Type B pancreatic cell (in vitro differentiated cells): ENCODE data around the gene LGALSL. TPM values are rescaled to one million over a fixed set of nuclear protein-coding genes. Genes with fewer than 3 reads are reported as not detected.

Source experiments
- DNase-seq: peaks from one replicate; pipeline ENCODE4 v3.0.0; 2021; ENCODE audit warnings: mixed read lengths; ENCODE audit not compliant: unreplicated experiment; ENCODE audit errors: extremely low spot score
- H3K27ac Mint-ChIP-seq: 2 replicates; pipeline ENCODE4 v1.8.0; 2021; ENCODE audit warnings: mild to moderate bottlenecking, mixed read lengths
- H3K27me3 Mint-ChIP-seq: 2 replicates; pipeline ENCODE4 v1.8.0; 2021; ENCODE audit warnings: mixed read lengths
- H3K36me3 Mint-ChIP-seq: 2 replicates; pipeline ENCODE4 v1.8.0; 2021; ENCODE audit warnings: mixed read lengths
- H3K4me1 Mint-ChIP-seq: one replicate; pipeline ENCODE4 v1.8.0; 2021; ENCODE audit warnings: mixed read lengths; ENCODE audit not compliant: unreplicated experiment
- H3K4me3 Mint-ChIP-seq: 2 replicates; pipeline ENCODE4 v1.8.0; 2021; ENCODE audit warnings: mild to moderate bottlenecking, mixed read lengths
- H3K9me3 Mint-ChIP-seq: 2 replicates; pipeline ENCODE4 v1.8.0; 2021; ENCODE audit warnings: mixed read lengths
- total RNA-seq: library from RNA; stranded (reverse); gene quantifications from 2 replicates; pipeline ENCODE4 v1.2.1, GENCODE V29; 2021; ENCODE audit warnings: low replicate concordance
- TF ChIP-seq, protein P1 (sequence below): fragments of 200-600 bp; sonication (generic); conservative IDR thresholded peaks from 2 replicates; pipeline ENCODE4 v1.5.0; 2021; ENCODE audit warnings: antibody characterized with exemption, mild to moderate bottlenecking

LGALSL gene
- total RNA-seq, 1 donor from 2014 or later, result 19.2 TPM

DNA sequence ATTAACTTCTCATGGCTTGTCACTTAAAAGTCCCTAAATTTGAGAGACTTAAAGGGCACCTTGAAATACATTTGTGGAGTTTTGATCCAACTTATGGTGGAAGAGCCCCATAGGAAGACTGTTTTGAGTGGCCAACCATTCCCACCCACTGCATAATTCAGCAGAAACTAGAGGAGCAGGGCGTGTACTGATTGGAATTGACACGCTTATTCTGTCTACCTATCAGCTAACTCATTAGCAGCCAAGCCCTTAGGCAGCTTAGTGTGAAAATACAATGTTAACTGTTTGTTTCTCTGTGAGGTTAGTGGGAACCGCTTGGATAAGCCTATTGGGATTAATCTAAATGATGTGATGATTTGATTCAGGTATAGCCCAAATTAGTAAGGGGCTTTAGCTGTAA lies 6.4 kb downstream of the LGALSL start:
- DNase-seq, result no peak
- no peaks in the 10 kb centered on the region for H3K9me3 Mint-ChIP-seq
- peaks cover 12% of the 10 kb centered on the region for H3K4me1 Mint-ChIP-seq
- no peak overlapping the region for H3K4me3 Mint-ChIP-seq
- H3K36me3 Mint-ChIP-seq, result peaks cover 26% of the 10 kb centered on the region
- no peaks in the 10 kb centered on the region for H3K27me3 Mint-ChIP-seq
- TF ChIP-seq, protein P1, sequence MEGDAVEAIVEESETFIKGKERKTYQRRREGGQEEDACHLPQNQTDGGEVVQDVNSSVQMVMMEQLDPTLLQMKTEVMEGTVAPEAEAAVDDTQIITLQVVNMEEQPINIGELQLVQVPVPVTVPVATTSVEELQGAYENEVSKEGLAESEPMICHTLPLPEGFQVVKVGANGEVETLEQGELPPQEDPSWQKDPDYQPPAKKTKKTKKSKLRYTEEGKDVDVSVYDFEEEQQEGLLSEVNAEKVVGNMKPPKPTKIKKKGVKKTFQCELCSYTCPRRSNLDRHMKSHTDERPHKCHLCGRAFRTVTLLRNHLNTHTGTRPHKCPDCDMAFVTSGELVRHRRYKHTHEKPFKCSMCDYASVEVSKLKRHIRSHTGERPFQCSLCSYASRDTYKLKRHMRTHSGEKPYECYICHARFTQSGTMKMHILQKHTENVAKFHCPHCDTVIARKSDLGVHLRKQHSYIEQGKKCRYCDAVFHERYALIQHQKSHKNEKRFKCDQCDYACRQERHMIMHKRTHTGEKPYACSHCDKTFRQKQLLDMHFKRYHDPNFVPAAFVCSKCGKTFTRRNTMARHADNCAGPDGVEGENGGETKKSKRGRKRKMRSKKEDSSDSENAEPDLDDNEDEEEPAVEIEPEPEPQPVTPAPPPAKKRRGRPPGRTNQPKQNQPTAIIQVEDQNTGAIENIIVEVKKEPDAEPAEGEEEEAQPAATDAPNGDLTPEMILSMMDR, result no peak
- no peak overlapping the region for H3K27ac Mint-ChIP-seq

- Mint-ChIP-seq H3K36me3 (peaks cover 17% of the 10 kb centered on the region), H3K4me3 (no peak overlapping the region), H3K9me3 (no peaks in the 10 kb centered on the region), H3K4me1 (peaks cover 11% of the 10 kb centered on the region), H3K27ac (no peak overlapping the region), H3K27me3 (no peaks in the 10 kb centered on the region)
- TF ChIP-seq, protein P1, result no peak
- no peak for DNase-seq
Measured at GRCh38 chr2:64461271-64462058, 7.5 kb downstream of the LGALSL start.

GRCh38 chr2:64462171-64462570 lies 8.2 kb downstream of the LGALSL start:
- H3K27ac Mint-ChIP-seq, result peak overlapping the region; percentile 19
- DNase-seq, result no peak
- TF ChIP-seq, protein P1, result no peak
- no peak overlapping the region for H3K4me3 Mint-ChIP-seq
- H3K27me3 Mint-ChIP-seq, result no peaks in the 10 kb centered on the region
- H3K9me3 Mint-ChIP-seq, result no peaks in the 10 kb centered on the region
- H3K4me1 Mint-ChIP-seq, result peaks cover 16% of the 10 kb centered on the region
- H3K36me3 Mint-ChIP-seq, result peaks cover 13% of the 10 kb centered on the region

DNA sequence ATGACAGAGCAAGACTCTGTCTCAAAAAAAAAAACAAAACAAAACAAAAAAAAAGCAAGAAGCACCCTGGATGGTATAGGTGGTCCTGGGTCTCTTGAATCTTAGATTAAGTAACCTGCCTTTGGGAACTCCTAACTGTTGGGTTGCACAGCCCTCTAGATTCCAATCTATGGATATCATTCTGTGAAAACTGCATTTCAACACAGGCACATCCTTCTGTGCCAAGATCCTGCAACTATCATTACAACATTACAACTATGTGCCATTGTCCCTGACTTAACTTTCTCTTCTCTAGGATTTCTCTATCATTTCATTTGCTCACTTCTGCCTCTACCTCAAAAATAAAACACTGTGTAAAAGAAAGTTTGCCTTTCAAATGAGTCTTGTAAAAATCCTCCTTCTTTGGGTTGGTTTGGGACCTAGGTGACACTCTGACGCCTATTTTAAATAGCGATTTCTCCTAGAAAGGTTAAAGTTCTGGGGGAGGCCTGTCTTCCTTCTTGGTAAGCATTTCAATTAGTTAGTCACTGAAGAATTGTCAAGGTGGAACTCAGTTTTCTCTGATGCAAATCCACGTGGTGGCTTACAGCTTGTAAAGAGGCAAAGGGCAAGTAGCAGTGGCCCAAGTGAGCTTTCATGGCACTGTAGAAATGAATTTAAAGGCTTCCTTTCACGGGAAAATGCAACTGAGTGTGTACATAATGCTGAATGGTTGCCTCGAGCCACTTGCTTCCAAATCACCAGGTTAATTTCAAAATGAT lies 9.2 kb downstream of the LGALSL start:
- no peak for DNase-seq
- Mint-ChIP-seq H3K27ac (no peak overlapping the region), H3K4me3 (no peak overlapping the region), H3K27me3 (no peaks in the 10 kb centered on the region), H3K9me3 (no peaks in the 10 kb centered on the region), H3K4me1 (peaks cover 16% of the 10 kb centered on the region), H3K36me3 (peaks cover 6% of the 10 kb centered on the region)
- TF ChIP-seq, protein P1, result no peak

- H3K9me3 Mint-ChIP-seq, result no peaks in the 10 kb centered on the region
- no peak overlapping the region for H3K27ac Mint-ChIP-seq
- H3K4me1 Mint-ChIP-seq, result peaks cover 16% of the 10 kb centered on the region
- peaks cover 4% of the 10 kb centered on the region for H3K36me3 Mint-ChIP-seq
- no peaks in the 10 kb centered on the region for H3K27me3 Mint-ChIP-seq
- TF ChIP-seq, protein P1, result no peak
- H3K4me3 Mint-ChIP-seq, result no peak overlapping the region
- no peak for DNase-seq
Measured at GRCh38 chr2:64463781-64464180, 9.8 kb downstream of the LGALSL start.
